PC-9 (cell line): ENCODE measurements around the gene EPB41L4A.

ENCODE experiments used
- CTCF ChIP-seq: fragments of 200-600 bp; sonication (generic); conservative IDR thresholded peaks from 2 replicates; pipeline ENCODE4 v1.6.1; 2017; ENCODE audit warnings: mixed run types, antibody characterized with exemption, mild to moderate bottlenecking, moderate library complexity
- EZH2 ChIP-seq: fragments of 200-600 bp; sonication (generic); IDR thresholded peaks from 2 replicates; pipeline ENCODE4 v1.8.0; 2017; ENCODE audit warnings: antibody characterized with exemption, low read depth

GRCh38 chr5:112189391-112189790 is 229.7 kb downstream of the EPB41L4A start:
- TF ChIP-seq CTCF (no peak), EZH2 (no peak)
